Natural killer cell (primary cell): ENCODE measurements around the gene CNKSR3. TPM values are rescaled to one million over a fixed set of nuclear protein-coding genes. Genes with fewer than 3 reads are reported as not detected.
A peak's percentile ranks its signal among the peaks of the same experiment; 100 is the strongest.

Source experiments
- ATAC-seq, 3 donors: fragments of 150-1000 bp in 2 of 3; fragments of 200-7000 bp in 1 of 3; cut with Tn5 transposase; 1 replicate in 1 of 3; 2 replicates in 2 of 3; pipeline ENCODE4 v1.10.0; 2021; ENCODE audit warnings: mild to moderate bottlenecking in 2 of 3, moderate library complexity in 2 of 3
- DNase-seq, 2 donors: peaks; one replicate each; pipeline versions ENCODE4 v3.0.0 to v3.0.0-alpha.2; 2013 to 2021; ENCODE audit warnings: mixed read lengths in 1 of 2
- H3K27ac ChIP-seq: one replicate; pipeline ENCODE4 v1.5.1; 2013; ENCODE audit warnings: mild to moderate bottlenecking, low read length
- H3K27me3 ChIP-seq: one replicate; pipeline ENCODE4 v1.6.1; 2013; ENCODE audit warnings: low read length; ENCODE audit not compliant: control insufficient read depth, insufficient read depth
- H3K36me3 ChIP-seq: one replicate; pipeline ENCODE4 v1.6.1; 2013; ENCODE audit warnings: low read length; ENCODE audit not compliant: control insufficient read depth, insufficient read depth
- H3K4me1 ChIP-seq: one replicate; pipeline ENCODE4 v1.6.1; 2013; ENCODE audit warnings: low read length; ENCODE audit not compliant: control insufficient read depth, insufficient read depth
- H3K4me3 ChIP-seq: one replicate; pipeline ENCODE4 v1.5.1; 2013; ENCODE audit warnings: low read length
- H3K9me3 ChIP-seq: one replicate; pipeline ENCODE4 v1.6.1; 2013; ENCODE audit warnings: low read length; ENCODE audit not compliant: control insufficient read depth, insufficient read depth
- H3K27ac Mint-ChIP-seq, 2 donors: one replicate each; pipeline ENCODE4 v1.8.0; 2022; ENCODE audit warnings: mild to moderate bottlenecking in 2 of 2, mixed read lengths in 2 of 2, moderate library complexity in 1 of 2
- H3K27me3 Mint-ChIP-seq, 2 donors: one replicate each; pipeline ENCODE4 v1.8.0; 2022; ENCODE audit warnings: low read depth in 2 of 2, mixed read lengths in 2 of 2
- H3K36me3 Mint-ChIP-seq: one replicate; pipeline ENCODE4 v1.8.0; 2022; ENCODE audit warnings: mixed read lengths
- H3K4me1 Mint-ChIP-seq, 2 donors: one replicate each; pipeline ENCODE4 v1.8.0; 2022; ENCODE audit warnings: mixed read lengths in 2 of 2
- H3K4me3 Mint-ChIP-seq: one replicate; pipeline ENCODE4 v1.8.0; 2022; ENCODE audit warnings: mild to moderate bottlenecking, moderate library complexity, mixed read lengths
- H3K9me3 Mint-ChIP-seq, 2 donors: one replicate each; pipeline ENCODE4 v1.8.0; 2022; ENCODE audit warnings: mixed read lengths in 2 of 2
- CTCF ChIP-seq: fragments of 200-600 bp; IDR thresholded peaks from one replicate; pipeline ENCODE4 v1.8.0; 2022; ENCODE audit warnings: antibody characterized with exemption
- WGBS: methylation state at CpG from one replicate; pipeline ENCODE4 v1.1.7; 2013; ENCODE audit warnings: missing lambda C conversion rate; ENCODE audit not compliant: insufficient coverage; 5-methylcytosine and 5-hydroxymethylcytosine counted together
- intact Hi-C: fragments of 100-400 bp; cut with micrococcal nuclease; formaldehyde crosslinking; loops from one replicate; pipeline ENCODE4 v1.14.2; 2022
- total RNA-seq, 4 donors: library from RNA; stranded (reverse); fragments of 120-200 nt in 1 of 4; gene quantifications; one replicate each; pipeline versions ENCODE4 v1.2.3 to v1.2.4, GENCODE V29; 2013 to 2022

The CNKSR3 gene
- total RNA-seq, 3 donors from 2014 or later (not counting 1 experiment from before 2014, with no cell fraction given), result 0.18 TPM; not detected in 2

- Histone ChIP-seq H3K4me1 (peaks cover 13% of the 10 kb centered on the region), H3K9me3 (no peaks in the 10 kb centered on the region), H3K27me3 (peaks cover 11% of the 10 kb centered on the region), H3K27ac (no peak overlapping the region), H3K4me3 (no peak overlapping the region), H3K36me3 (no peaks in the 10 kb centered on the region)
- Mint-ChIP-seq H3K9me3 (no peaks in the 10 kb centered on the region), H3K27ac (no peak overlapping the region), H3K36me3 (no peaks in the 10 kb centered on the region), H3K27me3 (peaks cover 15 to 39% of the 10 kb centered on the region in 2 donors), H3K4me1 (peaks cover 4 to 6% of the 10 kb centered on the region in 2 donors), H3K4me3 (no peak overlapping the region)
- no peak for ATAC-seq
- WGBS, result 78% methylated on average over 2 of the region's 3 CpGs
- no peak for TF ChIP-seq CTCF
- intact Hi-C loops, result no loop called here
- no peak for DNase-seq
Measured at GRCh38 chr6:154514481-154514880, 4.0 kb upstream of the CNKSR3 start.

GRCh38 chr6:154513601-154514320, 3.3 kb upstream of the CNKSR3 start:
- WGBS, result 60% methylated on average over 5 of the region's 5 CpGs
- H3K4me3 ChIP-seq, result no peak overlapping the region
- Mint-ChIP-seq H3K4me3 (no peak overlapping the region), H3K27ac (no peak overlapping the region), H3K36me3 (no peaks in the 10 kb centered on the region), H3K9me3 (no peaks in the 10 kb centered on the region), H3K27me3 (peaks cover 17 to 43% of the 10 kb centered on the region in 2 donors), H3K4me1 (peaks cover 4 to 9% of the 10 kb centered on the region in 2 donors)
- no peak for TF ChIP-seq CTCF
- ATAC-seq (no peak), DNase-seq (no peak)
- peaks cover 14% of the 10 kb centered on the region for H3K27me3 ChIP-seq
- H3K36me3 ChIP-seq, result no peaks in the 10 kb centered on the region
- intact Hi-C loops, result no loop called here
- H3K27ac ChIP-seq, result no peak overlapping the region
- H3K4me1 ChIP-seq, result peaks cover 17% of the 10 kb centered on the region
- H3K9me3 ChIP-seq, result no peaks in the 10 kb centered on the region

GRCh38 chr6:154512201-154512600, 1.7 kb upstream of the CNKSR3 start:
- Mint-ChIP-seq H3K4me1 (peaks cover 4 to 11% of the 10 kb centered on the region in 2 donors), H3K27me3 (peaks cover 18 to 57% of the 10 kb centered on the region in 2 donors), H3K9me3 (no peaks in the 10 kb centered on the region), H3K27ac (no peak overlapping the region), H3K36me3 (no peaks in the 10 kb centered on the region), H3K4me3 (no peak overlapping the region)
- H3K27ac ChIP-seq, result no peak overlapping the region
- intact Hi-C loops, result no loop called here
- H3K4me3 ChIP-seq, result no peak overlapping the region
- peaks cover 17% of the 10 kb centered on the region for H3K4me1 ChIP-seq
- WGBS, result no CpG with 5 or more reads among the region's 1 CpG
- ATAC-seq (no peak), DNase-seq (no peak)
- H3K27me3 ChIP-seq, result peaks cover 14% of the 10 kb centered on the region
- H3K9me3 ChIP-seq, result no peaks in the 10 kb centered on the region
- no peak for TF ChIP-seq CTCF
- H3K36me3 ChIP-seq, result no peaks in the 10 kb centered on the region

- DNase-seq (no peak), ATAC-seq (no peak)
- H3K27ac Mint-ChIP-seq, result no peak overlapping the region
- Histone ChIP-seq H3K36me3 (no peaks in the 10 kb centered on the region), H3K4me3 (no peak overlapping the region), H3K9me3 (no peaks in the 10 kb centered on the region), H3K4me1 (peaks cover 17% of the 10 kb centered on the region), H3K27ac (no peak overlapping the region), H3K27me3 (peaks cover 14% of the 10 kb centered on the region)
- WGBS, result 63% methylated on average over 6 of the region's 7 CpGs
- intact Hi-C loops, result no loop called here
- no peaks in the 10 kb centered on the region for H3K9me3 Mint-ChIP-seq
- H3K4me3 Mint-ChIP-seq, result peak overlapping the region; percentile 17
- peaks cover 18 to 61% of the 10 kb centered on the region in 2 donors for H3K27me3 Mint-ChIP-seq
- H3K4me1 Mint-ChIP-seq, result peaks cover 4 to 11% of the 10 kb centered on the region in 2 donors
- H3K36me3 Mint-ChIP-seq, result no peaks in the 10 kb centered on the region
- no peak for TF ChIP-seq CTCF
Measured at GRCh38 chr6:154511791-154512190, 1.3 kb upstream of the CNKSR3 start.
